GM18517 (cell line): ENCODE measurements around the gene DPM3.

Experiments
- ATAC-seq: cut with Tn5 transposase; IDR thresholded peaks from one replicate; pipeline ENCODE4 v1.9.1; 2021; ENCODE audit warnings: mild to moderate bottlenecking, moderate library complexity; ENCODE audit not compliant: unreplicated experiment

DPM3 gene

DNA sequence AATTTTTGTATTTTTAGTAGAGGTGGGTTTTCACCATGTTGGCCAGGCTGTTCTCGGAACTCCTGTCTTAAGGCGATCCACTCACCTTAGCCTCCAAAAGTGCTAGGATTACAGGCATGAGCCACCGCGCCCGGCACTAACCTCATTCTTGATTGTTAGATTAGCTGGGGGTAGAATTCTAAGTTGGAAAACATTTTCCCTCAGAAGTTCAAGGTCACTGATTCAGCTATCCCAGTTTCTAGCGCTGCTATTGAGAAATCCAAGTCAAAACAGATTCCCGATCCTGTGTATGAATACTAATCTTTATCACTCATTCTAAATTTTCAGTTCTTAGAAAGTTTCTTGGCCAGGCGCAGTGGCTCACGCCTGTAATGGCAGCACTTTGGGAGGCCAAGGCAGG is 37.0 kb downstream of the DPM3 start:
- no peak for ATAC-seq

DNA sequence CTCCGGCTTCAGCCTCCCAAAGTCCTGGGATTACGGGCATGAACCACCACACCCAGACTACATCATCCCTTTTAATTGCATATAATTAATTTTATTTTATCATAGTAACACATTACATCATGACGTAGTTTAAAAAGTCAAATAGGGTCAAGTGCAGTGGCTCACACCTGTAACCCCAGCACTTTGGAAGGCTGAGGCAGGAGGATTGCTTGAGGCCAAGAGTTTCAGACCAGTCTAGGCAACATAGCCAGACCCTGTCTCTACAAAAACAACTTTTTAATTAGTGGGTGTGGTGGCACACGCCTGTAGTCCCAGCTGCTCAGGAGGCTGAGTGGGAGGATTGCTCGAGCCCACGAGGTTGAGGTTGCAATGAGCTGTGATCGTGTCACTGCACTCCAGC is 41.0 kb downstream of the DPM3 start:
- no peak for ATAC-seq

DNA sequence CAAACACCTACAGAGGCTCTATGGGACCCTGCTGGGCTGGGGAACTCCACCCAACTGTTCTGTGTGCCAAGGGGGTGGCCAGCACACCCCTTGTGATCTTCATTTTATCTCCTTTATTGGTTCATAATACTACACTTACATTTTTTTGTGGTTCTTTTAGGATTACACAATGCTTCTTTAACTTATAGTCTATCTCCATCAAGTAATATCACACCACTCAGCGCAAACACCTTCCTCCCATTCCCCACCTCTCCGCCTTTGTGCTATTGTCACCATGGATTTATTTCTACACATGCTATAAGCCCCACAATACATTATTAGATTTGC is 45.7 kb downstream of the DPM3 start:
- ATAC-seq: no peak

DNA sequence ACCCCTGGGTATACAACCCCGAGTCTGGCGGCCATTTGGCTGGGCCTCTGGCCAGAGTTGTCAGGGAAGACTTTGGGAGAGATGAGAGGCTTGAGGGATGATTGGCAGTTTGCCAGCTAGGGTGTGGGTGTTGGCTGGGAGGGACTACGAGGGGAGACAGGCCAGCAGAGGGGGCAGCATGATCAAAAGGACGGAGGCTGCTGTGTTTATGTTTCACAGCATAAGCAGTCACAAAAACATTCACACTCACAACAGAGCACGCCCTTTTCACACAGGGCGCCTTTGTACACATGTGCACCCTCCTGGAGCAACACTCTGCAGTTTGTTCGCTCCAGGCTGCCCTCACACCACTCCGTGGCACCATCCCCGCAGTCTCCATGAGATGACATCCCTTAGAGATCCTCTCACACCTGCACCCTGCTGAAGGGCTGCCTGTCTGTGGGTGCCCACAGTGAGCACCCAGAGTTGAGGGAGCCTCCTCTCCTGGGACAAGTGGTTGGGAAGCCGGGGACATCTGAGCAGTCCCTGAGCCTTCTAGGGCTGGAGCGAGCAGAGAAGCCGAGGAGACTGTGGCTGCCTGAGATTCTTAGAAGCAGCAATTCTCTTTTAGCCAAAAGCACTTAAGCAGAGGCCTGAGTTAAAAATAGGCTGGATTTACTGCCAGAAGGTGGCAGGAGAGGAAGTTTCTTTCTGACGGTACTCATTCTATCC is 46.3 kb downstream of the DPM3 start:
- no peak for ATAC-seq

DNA sequence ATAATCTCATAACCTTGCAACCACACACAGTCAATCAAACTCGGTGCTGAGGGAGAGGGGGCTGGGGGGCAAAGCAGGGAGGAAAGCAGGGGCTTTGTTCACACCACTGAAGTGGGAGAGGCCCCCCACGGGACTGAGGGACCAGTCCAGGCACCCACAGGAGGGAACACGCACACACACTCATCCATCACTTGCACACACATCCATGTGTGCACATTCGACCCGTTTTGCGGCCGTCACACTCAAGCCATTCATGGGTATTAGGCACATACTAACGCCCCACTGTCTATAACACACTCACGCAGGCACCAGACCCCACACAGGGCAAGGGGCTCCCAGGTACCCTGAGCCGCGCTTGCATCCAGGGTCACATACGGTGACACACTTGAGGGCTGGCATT is 47.7 kb downstream of the DPM3 start:
- ATAC-seq: no peak

DNA sequence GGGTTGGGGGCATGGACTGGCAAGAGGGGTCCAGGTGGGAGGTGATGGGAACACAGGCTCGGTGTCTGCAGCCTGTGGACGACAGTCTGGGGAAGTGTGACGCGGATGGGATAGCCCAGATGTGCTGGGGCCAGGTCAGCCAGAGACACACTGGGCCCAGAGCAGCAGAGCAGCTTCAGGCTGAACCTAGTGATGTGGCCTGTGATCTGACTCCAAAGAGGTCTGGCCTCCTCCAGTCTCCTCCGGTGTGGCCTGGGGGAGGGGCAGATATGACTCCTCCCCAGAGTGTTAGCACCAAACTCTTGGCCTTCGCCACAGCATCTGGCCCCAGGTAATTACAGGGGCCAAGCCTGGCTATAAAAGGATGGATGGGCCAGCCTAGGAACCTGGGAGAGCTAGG is 48.2 kb downstream of the DPM3 start:
- ATAC-seq: no peak

DNA sequence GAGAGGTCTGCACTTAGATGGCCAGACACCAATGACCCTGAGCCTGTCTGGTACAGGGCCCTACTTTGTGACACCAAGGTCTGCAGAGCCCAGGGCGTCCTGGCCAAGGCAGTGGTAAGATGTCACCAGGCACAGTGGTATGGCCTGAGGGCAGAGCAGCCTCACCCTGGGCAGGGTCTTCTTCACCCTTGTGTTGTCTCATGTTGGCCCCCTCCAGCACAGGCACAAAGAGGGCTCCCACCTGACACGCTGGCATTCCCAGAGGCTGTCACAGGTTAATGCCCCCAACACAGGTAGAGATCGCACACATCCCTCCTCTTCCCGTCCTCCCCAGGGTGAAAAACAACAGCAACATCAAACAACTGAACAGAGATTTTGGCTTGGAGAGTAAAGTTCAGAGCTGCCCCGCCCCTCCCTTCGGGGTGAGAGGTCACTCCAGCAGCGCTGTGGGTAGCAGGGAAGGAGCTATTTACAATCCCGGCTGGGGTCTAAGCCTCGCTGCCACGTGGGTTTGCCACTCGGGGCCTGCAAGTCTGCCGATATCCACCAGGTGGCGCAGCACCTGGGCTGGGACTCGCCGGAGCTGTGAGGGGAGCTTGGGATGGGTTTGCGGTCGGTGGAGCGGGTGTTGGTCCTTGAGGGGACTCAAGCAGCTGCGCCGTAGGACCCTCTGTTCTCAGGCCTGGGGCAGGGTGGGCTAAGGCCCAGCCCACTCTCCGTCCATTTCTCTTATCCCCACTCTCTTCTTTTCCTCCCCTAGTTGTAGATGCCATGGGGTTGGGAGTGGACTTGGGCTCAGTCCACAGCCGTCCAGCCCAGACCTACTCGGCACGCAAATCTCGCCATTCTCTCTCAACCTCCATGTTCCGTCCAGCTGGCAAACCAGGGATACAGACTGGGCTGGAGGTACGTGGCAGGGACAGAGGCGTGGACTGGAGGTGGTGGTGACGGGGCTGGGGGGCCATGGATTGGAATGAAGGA is 49.0 kb downstream of the DPM3 start:
- ATAC-seq: no peak
